Omental fat pad (tissue), 4 donors: Measurements from ENCODE around the gene MAP3K4. TPM values are rescaled to one million over a fixed set of nuclear protein-coding genes. Genes with fewer than 3 reads are reported as not detected.

Experiments used
- ATAC-seq: fragments of 150-250 bp; one replicate; pipeline ENCODE4 v1.9.1; 2016; ENCODE audit warnings: mild to moderate bottlenecking, moderate library complexity; ENCODE audit not compliant: low FRiP score
- DNase-seq: peaks from one replicate; pipeline ENCODE4 v3.0.0-alpha.2; 2019; ENCODE audit warnings: low spot score
- total RNA-seq, 4 donors: library from RNA; depleted of rRNA; stranded (reverse); fragments of >200 nt; gene quantifications; one replicate each; pipeline ENCODE4 v1.1.0, GENCODE V29; 2016
- TF ChIP-seq, protein P1 (sequence below), 3 donors: fragments of 450-650 bp; IDR thresholded peaks; one replicate each; pipeline ENCODE4 v1.5.1; 2016 to 2017; ENCODE audit warnings: antibody characterized with exemption in 3 of 3, mild to moderate bottlenecking in 3 of 3, moderate library complexity in 2 of 3

The MAP3K4 gene
- total RNA-seq, 4 donors from 2014 or later = 18.9 to 33.6 (median 25.0) TPM

DNA sequence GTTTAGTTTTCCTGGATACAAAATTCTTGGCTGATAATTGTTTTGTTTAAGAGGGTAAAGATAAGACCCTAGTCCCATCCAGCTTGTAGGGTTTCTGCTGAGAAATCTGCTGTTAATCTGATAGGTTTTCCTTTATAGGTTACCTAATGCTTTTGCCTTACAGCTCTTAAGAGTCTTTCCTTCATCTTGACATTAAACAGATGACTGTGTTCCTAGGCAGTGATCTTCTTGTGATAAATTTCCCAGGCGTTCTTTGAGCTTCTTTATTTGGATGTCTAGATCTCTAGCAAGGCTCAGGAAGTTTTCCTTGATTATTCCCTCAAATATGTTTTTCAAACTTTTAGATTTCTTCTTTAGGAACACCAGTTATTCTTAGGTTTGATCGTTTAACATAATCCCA, 134.0 kb downstream of the MAP3K4 start:
- DNase-seq (no peak), ATAC-seq (no peak)
- TF ChIP-seq, protein P1, sequence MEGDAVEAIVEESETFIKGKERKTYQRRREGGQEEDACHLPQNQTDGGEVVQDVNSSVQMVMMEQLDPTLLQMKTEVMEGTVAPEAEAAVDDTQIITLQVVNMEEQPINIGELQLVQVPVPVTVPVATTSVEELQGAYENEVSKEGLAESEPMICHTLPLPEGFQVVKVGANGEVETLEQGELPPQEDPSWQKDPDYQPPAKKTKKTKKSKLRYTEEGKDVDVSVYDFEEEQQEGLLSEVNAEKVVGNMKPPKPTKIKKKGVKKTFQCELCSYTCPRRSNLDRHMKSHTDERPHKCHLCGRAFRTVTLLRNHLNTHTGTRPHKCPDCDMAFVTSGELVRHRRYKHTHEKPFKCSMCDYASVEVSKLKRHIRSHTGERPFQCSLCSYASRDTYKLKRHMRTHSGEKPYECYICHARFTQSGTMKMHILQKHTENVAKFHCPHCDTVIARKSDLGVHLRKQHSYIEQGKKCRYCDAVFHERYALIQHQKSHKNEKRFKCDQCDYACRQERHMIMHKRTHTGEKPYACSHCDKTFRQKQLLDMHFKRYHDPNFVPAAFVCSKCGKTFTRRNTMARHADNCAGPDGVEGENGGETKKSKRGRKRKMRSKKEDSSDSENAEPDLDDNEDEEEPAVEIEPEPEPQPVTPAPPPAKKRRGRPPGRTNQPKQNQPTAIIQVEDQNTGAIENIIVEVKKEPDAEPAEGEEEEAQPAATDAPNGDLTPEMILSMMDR (IDR thresholded peaks at IDR 0.05) = no peak

DNA sequence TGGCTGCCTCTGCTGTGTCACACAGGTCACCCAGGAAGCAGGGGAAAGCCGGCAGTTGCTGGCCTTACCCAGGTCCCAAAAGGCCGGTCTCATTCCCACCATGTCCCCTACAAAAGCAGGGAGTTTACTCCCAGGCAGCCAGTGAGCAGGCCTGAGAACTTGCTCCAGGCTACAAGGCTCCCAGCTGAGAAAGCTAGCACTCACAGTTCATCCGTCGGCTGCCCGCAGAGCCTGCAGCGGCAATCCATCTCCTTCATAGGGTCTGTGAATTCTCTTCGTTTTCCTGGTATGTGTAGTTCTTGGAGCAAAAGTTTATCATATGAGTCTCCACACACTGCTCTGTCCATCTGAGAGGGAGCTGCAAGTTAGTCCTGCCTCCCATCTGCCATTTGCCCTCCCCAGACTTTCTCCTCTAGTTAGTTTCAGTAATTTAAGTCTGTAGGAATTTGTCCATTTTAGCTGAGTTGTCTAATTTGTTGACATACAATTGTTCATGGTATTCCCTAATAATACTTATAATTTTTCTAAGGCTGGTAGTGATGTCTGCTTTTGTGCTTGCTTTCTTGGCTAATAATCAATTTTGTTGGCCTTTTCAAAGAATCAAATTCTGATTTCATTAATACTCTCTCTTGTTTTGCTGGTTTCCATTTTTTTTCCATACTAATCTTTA, 135.6 kb downstream of the MAP3K4 start:
- TF ChIP-seq, protein P1 (IDR thresholded peaks at IDR 0.05) = no peak
- no peak for DNase-seq
- no peak for ATAC-seq

DNA sequence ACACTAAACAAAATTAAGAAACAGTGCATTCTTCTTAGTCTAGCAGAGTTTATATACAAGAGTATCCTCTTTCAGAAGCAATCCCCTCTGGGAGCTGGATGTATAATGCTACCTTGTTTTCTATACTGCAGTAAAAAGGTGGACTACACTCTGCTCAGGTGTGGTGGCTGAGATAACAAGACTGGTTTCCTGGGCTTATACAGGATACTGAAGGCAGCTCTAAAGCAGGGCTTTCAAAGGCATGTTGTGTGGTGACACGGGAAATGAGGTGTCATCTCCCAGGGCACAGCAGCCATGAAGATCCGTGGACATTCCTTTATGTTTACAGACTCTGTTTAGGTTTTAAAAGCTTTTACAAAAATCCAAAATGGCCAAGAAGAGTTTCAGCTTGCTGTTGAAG, 136.7 kb downstream of the MAP3K4 start:
- no peak for DNase-seq
- TF ChIP-seq, protein P1 (IDR thresholded peaks at IDR 0.05) = no peak
- ATAC-seq = no peak

DNA sequence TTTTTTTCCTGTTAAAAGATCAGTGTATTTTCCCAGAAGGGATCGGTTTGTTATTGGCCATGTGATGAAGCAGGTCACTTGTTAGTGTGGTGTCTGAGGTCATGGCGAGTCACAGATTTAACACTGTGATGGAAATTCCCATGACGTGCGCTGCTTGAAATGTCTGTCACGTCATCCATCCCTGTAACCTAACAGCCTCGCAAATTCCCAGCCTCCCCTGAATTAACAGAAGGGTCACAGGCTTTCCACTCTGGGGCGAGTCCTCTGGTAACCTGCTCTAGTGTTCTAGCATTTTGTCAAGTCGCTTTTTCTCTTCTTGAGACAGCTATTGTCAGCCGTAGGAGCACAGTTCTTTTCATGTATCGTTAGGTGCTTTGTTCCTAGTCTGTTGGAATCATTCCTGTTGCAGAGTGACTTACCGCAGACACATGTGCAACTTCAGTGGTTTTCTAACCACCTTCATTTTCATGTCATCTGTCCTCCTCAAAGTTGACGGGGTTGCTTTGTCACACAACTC, 137.2 kb downstream of the MAP3K4 start:
- TF ChIP-seq, protein P1 (IDR thresholded peaks at IDR 0.05) = no peak
- no peak for DNase-seq
- ATAC-seq = no peak

DNA sequence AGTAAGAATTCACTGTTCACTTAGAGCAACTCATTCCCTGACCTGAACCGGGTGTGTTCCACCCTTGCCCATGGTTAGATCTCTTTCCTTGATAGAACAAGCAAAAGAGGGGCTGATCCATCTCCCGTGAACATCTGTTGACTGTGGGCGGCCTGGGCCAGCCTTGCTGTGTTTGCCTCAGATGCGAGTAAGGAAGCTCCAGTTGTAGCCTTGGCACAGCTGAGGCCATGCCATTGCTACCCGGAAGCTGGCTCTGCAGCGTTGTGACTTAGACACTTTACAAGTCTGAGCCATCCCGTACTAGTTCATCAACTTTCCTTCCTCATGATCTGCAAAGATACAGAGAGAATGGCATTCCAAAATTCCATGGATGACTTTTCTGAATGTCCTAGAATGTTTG, 139.0 kb downstream of the MAP3K4 start:
- DNase-seq (no peak), ATAC-seq (no peak)
- TF ChIP-seq, protein P1 (IDR thresholded peaks at IDR 0.05) = no peak

DNA sequence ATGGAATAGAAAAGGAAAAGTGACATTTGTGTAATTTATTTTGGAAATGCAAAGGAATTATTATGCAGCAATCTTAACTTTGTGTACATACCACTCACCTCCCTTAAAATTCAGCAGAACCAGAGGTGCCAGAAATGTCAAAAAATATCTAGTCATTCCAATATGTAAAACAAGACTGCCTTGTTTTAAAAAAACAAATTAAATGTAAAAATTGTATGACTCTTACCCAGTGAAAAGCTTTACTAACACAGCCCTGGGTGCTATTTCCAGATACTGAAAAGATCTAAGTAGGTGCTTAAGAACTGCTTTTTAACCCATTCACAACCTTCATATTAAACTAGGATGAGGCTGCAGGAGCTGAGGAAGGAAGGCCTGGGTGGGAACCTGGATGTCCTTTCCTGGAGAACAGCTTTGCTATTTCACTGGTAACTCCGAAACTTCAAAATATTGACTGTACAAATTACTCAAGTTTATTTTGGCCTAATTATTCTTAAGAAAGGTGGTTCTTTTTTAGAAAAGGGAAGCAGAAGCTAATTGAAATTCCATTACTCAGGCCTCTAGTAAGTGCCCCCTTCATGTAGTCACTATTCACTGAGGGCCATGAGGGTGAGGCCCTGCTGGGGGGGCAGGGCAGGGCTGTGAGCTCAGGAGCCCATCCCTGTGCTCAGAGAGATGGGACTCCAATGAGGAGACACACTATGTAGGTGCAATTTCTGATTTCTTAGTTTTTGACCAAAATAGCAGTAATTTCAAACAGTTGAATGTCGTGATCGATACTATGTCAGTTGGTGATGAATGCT, 139.6 kb downstream of the MAP3K4 start:
- no peak for ATAC-seq
- no peak for DNase-seq
- TF ChIP-seq, protein P1 (IDR thresholded peaks at IDR 0.05) = no peak
